GM10266 (cell line): ENCODE data around the gene UNC45B.
"Not testable (repeated sequence)": the region's sequence is repeated elsewhere in the genome, so short reads cannot be mapped to it uniquely, and the experiment has no call there.

Source experiments
- DNase-seq: peaks from one replicate; pipeline ENCODE4 v3.0.0; 2012; ENCODE audit errors: extremely low spot score
- TF ChIP-seq, protein P1 (sequence below): IDR thresholded peaks from 2 replicates; pipeline ENCODE4 v1.5.1; 2012; ENCODE audit warnings: mild to moderate bottlenecking, low read depth; ENCODE audit not compliant: control insufficient read depth, insufficient read depth; ENCODE audit errors: missing control alignments

The UNC45B gene

DNA sequence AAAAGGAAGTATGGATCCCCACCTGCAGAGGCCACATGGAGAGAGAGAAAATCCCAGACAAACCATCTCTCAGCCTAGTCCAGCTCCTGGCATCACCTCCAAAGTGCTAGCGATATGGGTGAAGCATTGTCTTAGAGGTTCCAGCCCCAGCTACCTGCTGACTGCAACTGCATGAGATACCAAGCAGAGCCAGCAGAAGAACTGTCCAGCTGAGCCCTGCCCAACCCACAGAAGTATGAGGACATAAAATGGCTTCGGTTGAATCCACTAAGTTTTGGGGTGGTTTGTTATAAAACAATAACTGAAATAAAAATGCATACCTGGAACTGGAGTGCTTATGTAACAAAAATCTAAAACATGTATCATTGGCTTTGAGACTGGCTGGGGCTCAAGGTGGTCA is 74.8 kb downstream of the UNC45B start:
- TF ChIP-seq, protein P1, sequence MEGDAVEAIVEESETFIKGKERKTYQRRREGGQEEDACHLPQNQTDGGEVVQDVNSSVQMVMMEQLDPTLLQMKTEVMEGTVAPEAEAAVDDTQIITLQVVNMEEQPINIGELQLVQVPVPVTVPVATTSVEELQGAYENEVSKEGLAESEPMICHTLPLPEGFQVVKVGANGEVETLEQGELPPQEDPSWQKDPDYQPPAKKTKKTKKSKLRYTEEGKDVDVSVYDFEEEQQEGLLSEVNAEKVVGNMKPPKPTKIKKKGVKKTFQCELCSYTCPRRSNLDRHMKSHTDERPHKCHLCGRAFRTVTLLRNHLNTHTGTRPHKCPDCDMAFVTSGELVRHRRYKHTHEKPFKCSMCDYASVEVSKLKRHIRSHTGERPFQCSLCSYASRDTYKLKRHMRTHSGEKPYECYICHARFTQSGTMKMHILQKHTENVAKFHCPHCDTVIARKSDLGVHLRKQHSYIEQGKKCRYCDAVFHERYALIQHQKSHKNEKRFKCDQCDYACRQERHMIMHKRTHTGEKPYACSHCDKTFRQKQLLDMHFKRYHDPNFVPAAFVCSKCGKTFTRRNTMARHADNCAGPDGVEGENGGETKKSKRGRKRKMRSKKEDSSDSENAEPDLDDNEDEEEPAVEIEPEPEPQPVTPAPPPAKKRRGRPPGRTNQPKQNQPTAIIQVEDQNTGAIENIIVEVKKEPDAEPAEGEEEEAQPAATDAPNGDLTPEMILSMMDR: no peak
- DNase-seq: no peak

DNA sequence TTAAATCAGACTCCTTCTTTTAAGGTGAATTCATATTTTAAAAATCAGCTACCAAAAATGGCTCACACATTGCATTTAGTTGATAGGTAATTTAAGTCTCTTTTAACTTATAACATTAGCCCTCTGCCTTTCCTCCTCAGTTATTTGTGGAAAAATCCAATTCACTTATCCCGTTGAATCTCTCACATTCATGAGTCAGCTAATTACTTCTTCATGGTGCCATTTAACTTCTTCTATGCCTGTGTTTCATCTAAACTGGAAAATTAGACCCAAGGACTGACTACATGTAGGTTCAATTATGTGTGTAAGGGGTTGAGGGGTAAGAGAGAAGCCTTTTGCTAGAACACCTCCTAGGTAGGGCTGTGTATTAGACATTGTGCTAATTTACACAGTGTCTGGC is 76.8 kb downstream of the UNC45B start:
- TF ChIP-seq, protein P1: no peak
- DNase-seq: no peak

GRCh38 chr17:35227546-35227945 is 79.9 kb downstream of the UNC45B start:
- no peak for DNase-seq
- TF ChIP-seq, protein P1: no peak

- TF ChIP-seq, protein P1: no peak
- no peak for DNase-seq
Observed at GRCh38 chr17:35229638-35230037, 82.0 kb downstream of the UNC45B start.

DNA sequence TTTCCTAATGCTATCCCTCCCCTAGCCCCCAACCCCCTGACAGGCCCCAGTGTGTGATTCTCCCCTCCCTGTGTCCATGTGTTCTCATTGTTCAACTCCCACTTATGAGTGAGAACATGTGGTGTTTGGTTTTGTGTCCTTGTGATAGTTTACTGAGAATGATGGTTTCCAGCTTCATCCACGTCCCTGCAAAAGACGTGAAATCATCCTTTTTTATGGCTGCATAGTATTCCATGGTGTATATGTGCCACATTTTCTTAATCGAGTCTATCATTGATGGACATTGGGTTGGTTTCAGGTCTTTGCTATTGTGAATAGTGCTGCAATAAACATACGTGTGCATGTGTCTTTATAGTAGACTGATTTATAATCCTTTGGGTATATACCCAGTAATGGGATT is 86.7 kb downstream of the UNC45B start:
- DNase-seq: not testable (repeated sequence)

DNA sequence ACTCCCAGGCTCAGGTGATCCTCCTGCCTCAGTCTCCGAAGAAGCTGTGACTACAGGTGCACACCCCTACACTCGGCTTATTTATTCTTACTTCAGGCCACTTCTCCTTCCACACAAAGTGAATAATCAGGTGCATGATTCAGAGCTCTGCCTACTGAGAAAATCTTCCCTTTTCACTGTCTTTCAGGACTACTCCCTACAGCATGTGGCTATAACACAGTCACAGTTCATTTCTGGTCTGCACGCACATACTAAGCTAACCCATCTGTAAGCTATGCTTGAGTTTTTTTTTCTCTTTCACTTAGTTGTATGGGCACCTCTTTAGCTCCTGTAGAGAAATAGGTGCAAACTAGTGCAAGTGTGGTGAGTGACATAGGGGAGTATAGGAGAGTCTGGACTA is 87.7 kb downstream of the UNC45B start:
- TF ChIP-seq, protein P1: no peak
- DNase-seq: no peak

DNA sequence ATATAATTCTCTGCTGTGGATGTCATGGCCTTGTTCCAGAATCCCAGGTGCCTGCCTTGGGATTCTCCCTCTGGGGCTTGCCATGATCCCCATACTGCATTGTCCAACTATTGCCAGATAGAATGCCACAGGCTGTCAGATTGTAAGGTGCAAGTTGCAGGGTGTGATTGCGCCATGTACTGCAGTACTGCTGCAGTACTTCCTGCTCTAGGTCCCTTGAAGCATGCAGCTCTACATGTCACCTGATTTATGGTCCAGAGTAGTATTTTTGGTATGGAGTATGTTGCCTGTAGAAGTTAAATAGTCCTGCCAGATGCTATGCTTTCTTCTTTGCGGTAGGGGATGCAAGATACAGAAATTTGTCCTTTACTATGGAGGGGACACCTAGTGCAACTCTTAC is 88.3 kb downstream of the UNC45B start:
- no peak for DNase-seq
- TF ChIP-seq, protein P1: no peak

GRCh38 chr17:35236821-35237220 is 89.2 kb downstream of the UNC45B start:
- TF ChIP-seq, protein P1: no peak
- DNase-seq: no peak
